ENCODE results near the gene ARHGEF16.

ARHGEF16 gene

DNA sequence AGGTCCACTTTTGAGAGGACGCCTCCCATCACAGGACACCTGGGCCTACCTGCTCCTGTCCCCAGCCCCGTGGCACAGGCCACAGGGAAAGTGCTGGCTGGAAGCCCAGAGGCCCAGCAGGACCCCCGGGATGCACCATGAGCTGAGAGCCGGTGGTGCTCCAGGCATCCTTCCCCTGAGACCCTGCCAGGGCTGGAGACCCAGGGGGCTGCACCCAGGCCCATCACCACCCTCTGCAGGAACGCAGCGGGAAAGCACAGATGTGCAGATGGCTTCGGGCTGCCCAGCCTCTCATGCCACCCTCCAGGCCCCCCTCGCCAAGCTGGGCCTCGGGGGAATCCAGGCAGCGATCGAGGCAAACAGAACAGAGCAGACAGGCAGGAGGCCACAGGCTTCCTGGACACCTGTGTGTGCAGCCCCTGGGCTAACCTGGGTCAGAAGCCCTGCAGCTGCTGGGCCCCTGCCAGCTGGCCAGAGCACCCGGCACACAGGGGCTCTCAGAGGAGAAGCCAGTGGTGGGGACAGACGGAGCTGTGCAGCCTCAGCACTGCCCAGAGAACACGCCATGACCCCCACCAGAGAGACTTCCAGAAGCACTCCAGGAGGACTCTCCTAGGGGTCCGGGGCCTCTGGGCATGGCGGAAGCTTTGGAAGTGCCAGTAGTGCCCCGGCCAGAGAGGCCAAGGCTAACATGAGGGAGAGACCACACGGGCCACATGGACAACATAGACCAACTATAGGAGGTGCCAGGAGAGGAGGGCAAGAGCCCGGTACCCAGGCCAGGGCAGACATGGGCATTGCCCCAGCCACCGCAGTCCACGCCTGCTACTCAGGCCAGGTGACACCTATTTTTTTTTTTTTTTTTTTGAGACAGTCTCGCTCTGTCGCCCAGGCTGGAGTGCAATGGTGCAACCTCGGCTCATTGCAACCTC lies 71.4 kb downstream of the ARHGEF16 start:
- H3K4me1 ChIP-seq (ENCODE audit: insufficient read depth, low read length) = no peaks in the 10 kb centered on the region; the same call in 1 of the 2 replicates

DNA sequence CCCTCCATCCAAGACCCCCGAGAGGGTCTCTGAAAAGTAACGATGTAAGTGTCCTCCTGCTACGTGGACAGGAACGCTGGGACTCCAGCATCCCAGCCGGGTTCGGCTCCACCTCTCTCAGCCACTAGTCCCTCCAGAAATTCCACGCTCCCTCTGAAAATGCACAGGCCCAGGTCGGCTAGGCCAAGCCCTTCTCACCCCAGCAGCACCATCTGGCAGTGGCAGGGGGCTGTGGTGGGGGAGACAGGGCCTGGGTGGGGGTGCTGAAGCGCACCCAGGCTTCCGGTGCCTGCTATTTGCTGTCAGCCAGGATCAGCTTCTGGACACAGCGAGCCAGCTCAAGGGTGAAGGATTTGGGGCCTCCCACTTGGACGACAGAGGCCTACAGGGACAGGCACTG lies 73.3 kb downstream of the ARHGEF16 start:
- Histone ChIP-seq H3K36me3 (ENCODE audit: insufficient read depth, low read length) (no peaks in the 10 kb centered on the region), H3K4me1 (ENCODE audit: insufficient read depth, low read length) (no peaks in the 10 kb centered on the region; the same call in 1 of the 2 replicates), H3K9me3 (ENCODE audit: control insufficient read depth, insufficient read depth, low read length) (no peaks in the 10 kb centered on the region), H3K9ac (ENCODE audit: low read depth, low read length) (no peak overlapping the region)

More for the DNA sequence above, 71.4 kb downstream of the ARHGEF16 start:
- Histone ChIP-seq H3K9me3 (ENCODE audit: control insufficient read depth, insufficient read depth, low read length) (no peaks in the 10 kb centered on the region), H3K36me3 (ENCODE audit: insufficient read depth, low read length) (no peaks in the 10 kb centered on the region), H3K9ac (ENCODE audit: low read depth, low read length) (no peak overlapping the region)

DNA sequence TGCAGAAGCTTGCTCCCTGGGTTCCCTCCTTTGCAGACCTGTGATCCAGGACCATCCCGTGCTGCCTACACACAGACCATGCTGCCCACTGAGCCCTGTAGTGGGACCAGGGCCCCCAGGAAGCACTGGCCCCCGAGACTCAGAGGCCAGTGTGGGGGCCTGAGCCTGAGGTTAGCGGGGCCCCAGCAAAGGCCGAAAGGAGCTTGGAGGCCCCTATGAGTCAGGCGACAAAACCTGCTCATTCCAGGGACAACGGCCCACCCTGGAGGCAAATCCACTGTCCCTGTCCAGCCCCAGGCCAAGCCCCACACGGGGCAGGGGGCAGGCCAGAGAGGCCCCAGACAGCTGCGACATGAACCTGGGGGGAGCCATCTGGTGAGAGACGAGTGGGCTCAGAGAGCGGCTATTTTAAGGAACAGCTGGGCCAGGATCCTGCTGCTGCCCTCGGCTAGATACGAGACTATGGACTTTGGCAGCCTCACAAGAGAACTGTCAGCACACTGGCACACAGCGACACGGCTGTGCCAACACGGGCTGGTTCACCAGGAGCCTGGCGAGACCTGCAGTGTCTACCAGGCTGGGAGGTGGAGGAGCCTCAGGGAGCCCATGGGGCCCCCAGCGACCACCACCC lies 74.7 kb downstream of the ARHGEF16 start:
- no peaks in the 10 kb centered on the region; the same call in 1 of the 2 replicates for H3K4me1 ChIP-seq (ENCODE audit: insufficient read depth, low read length)
- H3K9ac ChIP-seq (ENCODE audit: low read depth, low read length) = no peak overlapping the region
- no peaks in the 10 kb centered on the region for H3K9me3 ChIP-seq (ENCODE audit: control insufficient read depth, insufficient read depth, low read length)
- no peaks in the 10 kb centered on the region for H3K36me3 ChIP-seq (ENCODE audit: insufficient read depth, low read length)

DNA sequence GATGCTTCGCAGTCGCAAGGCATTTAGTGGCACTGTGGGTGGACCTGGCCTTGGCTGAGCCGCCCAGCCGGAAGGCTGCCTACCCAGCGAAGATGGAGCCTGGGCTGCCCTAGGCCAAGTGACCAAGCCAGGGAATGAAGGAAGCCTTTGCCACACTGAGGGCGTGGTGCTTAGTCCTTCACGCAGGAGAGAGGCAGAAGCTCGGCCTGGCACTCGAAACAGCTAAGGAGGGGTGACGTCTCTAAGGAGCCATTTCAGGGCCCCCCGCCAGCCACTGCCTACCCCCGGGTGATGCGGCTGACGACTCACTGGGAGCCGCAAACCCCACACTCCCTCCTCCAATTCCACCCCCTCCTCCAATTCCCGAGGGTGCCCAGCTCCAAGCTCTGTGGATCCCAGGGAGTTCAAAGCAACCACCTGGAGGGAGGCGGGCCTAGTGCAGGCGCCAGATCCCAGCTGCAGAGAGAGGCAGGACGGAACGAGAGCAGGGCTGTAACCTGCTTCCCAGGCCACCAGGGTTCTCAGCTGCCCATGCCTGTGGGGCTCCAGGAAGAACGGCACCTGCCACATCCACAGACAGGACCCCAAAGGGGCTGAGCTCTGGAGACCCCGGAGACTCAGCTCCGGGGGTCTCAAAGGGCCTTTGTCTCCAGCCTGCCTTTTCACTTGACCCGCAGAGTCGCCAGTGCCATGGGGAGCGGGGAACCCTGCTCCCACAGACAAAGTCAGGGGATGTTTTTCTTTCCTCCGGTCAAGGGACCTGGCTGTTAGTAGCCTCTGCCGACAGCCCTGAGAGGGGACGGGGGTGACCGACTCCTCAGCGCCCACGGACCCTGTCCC lies 75.8 kb downstream of the ARHGEF16 start:
- H3K4me1 ChIP-seq (ENCODE audit: insufficient read depth, low read length) = no peaks in the 10 kb centered on the region; the same call in 1 of the 2 replicates
- peak overlapping the region; percentile 72 for H3K9ac ChIP-seq (ENCODE audit: low read depth, low read length)
- H3K9me3 ChIP-seq (ENCODE audit: control insufficient read depth, insufficient read depth, low read length) = no peaks in the 10 kb centered on the region
- no peaks in the 10 kb centered on the region for H3K36me3 ChIP-seq (ENCODE audit: insufficient read depth, low read length)
